ENCODE data around the gene USPL1. TPM values are rescaled to one million over a fixed set of nuclear protein-coding genes. Genes with fewer than 3 reads are reported as not detected.

USPL1 gene
- total RNA-seq, 1 experiment from 2014 or later: 10.7 TPM

- no peak for TF ChIP-seq CTCF (conservative IDR thresholded peaks at IDR 0.05)
- Histone ChIP-seq H3K27me3 (ENCODE audit: insufficient read depth, low read depth) (no peaks in the 10 kb centered on the region), H2AFZ (no peak overlapping the region), H3K4me3 (no peak overlapping the region), H3F3A (ENCODE audit: insufficient read depth, low read depth) (peaks cover 8% of the 10 kb centered on the region; the same call in 1 of the 2 replicates), H3K9me2 (ENCODE audit: insufficient read depth) (no peaks in the 10 kb centered on the region), H3K4me2 (no peak overlapping the region), H3K9me3 (ENCODE audit: insufficient read depth, low read depth) (no peaks in the 10 kb centered on the region), H3K27ac (no peak overlapping the region), H3K4me1 (replicated peaks; ENCODE audit: insufficient read depth) (no peaks in the 10 kb centered on the region), H3K36me3 (ENCODE audit: low read depth) (peaks cover 13% of the 10 kb centered on the region), H3K79me2 (ENCODE audit: low read depth) (no peaks in the 10 kb centered on the region), H4K20me1 (ENCODE audit: insufficient read depth) (no peaks in the 10 kb centered on the region)
- BruUV-seq (replicated peaks): no TSS peak
- ChIA-PET CTCF (interaction anchor here (0.6 kb wide), 1 partner anchor 535 kb away, joined by 4 read pairs; no protein-coding TSS in a partner anchor), POLR2A (ENCODE audit: unreplicated experiment) (no interaction called here)
- intact Hi-C loops (cut with micrococcal nuclease; ENCODE audit: unreplicated experiment): no loop called here
- DNase-seq: no peak
Observed at GRCh38 chr13:30660796-30661195, 43.1 kb downstream of the USPL1 start.

GRCh38 chr13:30664689-30665275, 47.1 kb downstream of the USPL1 start:
- ChIA-PET CTCF (no interaction called here), POLR2A (ENCODE audit: unreplicated experiment) (no interaction called here)
- H3K27me3 ChIP-seq (ENCODE audit: insufficient read depth, low read depth): no peaks in the 10 kb centered on the region
- H3K36me3 ChIP-seq (ENCODE audit: low read depth): no peaks in the 10 kb centered on the region
- H3F3A ChIP-seq (ENCODE audit: insufficient read depth, low read depth): peaks cover 4% of the 10 kb centered on the region; the same call in 1 of the 2 replicates
- no TSS peak for BruUV-seq (replicated peaks)
- H3K79me2 ChIP-seq (ENCODE audit: low read depth): no peaks in the 10 kb centered on the region
- H3K27ac ChIP-seq: no peak overlapping the region
- intact Hi-C loops (cut with micrococcal nuclease; ENCODE audit: unreplicated experiment): no loop called here
- no peak overlapping the region for H2AFZ ChIP-seq
- H3K4me1 ChIP-seq (replicated peaks; ENCODE audit: insufficient read depth): no peaks in the 10 kb centered on the region
- no peak for DNase-seq
- no peak for TF ChIP-seq CTCF (conservative IDR thresholded peaks at IDR 0.05)
- no peak for TF ChIP-seq EZH2 (IDR thresholded peaks at IDR 0.05; ENCODE audit: low read depth)
- no peaks in the 10 kb centered on the region for H3K9me2 ChIP-seq (ENCODE audit: insufficient read depth)
- no peaks in the 10 kb centered on the region for H4K20me1 ChIP-seq (ENCODE audit: insufficient read depth)
- no peak overlapping the region for H3K4me2 ChIP-seq
- no peak overlapping the region for H3K4me3 ChIP-seq
- no peaks in the 10 kb centered on the region for H3K9me3 ChIP-seq (ENCODE audit: insufficient read depth, low read depth)

GRCh38 chr13:30665638-30666037, 47.9 kb downstream of the USPL1 start:
- H3K9me2 ChIP-seq (ENCODE audit: insufficient read depth): no peaks in the 10 kb centered on the region
- BruUV-seq (replicated peaks): no TSS peak
- no peaks in the 10 kb centered on the region for H3K79me2 ChIP-seq (ENCODE audit: low read depth)
- no peaks in the 10 kb centered on the region for H3K4me1 ChIP-seq (replicated peaks; ENCODE audit: insufficient read depth)
- H3K27me3 ChIP-seq (ENCODE audit: insufficient read depth, low read depth): no peaks in the 10 kb centered on the region
- H3K4me3 ChIP-seq: no peak overlapping the region
- H3K27ac ChIP-seq: no peak overlapping the region
- CTCF ChIA-PET: no interaction called here
- peaks cover 3% of the 10 kb centered on the region; the same call in 1 of the 2 replicates for H3F3A ChIP-seq (ENCODE audit: insufficient read depth, low read depth)
- H2AFZ ChIP-seq: no peak overlapping the region
- intact Hi-C loops (cut with micrococcal nuclease; ENCODE audit: unreplicated experiment): no loop called here
- H3K4me2 ChIP-seq: no peak overlapping the region
- DNase-seq: no peak
- POLR2A ChIA-PET (ENCODE audit: unreplicated experiment): no interaction called here
- no peaks in the 10 kb centered on the region for H3K9me3 ChIP-seq (ENCODE audit: insufficient read depth, low read depth)
- no peaks in the 10 kb centered on the region for H4K20me1 ChIP-seq (ENCODE audit: insufficient read depth)
- no peaks in the 10 kb centered on the region for H3K36me3 ChIP-seq (ENCODE audit: low read depth)
- TF ChIP-seq CTCF (conservative IDR thresholded peaks at IDR 0.05) (no peak), EZH2 (IDR thresholded peaks at IDR 0.05; ENCODE audit: low read depth) (no peak)
